NCI-H128 (cell line): Measurements from ENCODE around the gene KLHDC8A.

Experiments used
- DNase-seq: peaks from one replicate; lab custom pipeline; 2025; ENCODE audit not compliant: unreplicated experiment; lab: John Stamatoyannopoulos, UW

The KLHDC8A gene

DNA sequence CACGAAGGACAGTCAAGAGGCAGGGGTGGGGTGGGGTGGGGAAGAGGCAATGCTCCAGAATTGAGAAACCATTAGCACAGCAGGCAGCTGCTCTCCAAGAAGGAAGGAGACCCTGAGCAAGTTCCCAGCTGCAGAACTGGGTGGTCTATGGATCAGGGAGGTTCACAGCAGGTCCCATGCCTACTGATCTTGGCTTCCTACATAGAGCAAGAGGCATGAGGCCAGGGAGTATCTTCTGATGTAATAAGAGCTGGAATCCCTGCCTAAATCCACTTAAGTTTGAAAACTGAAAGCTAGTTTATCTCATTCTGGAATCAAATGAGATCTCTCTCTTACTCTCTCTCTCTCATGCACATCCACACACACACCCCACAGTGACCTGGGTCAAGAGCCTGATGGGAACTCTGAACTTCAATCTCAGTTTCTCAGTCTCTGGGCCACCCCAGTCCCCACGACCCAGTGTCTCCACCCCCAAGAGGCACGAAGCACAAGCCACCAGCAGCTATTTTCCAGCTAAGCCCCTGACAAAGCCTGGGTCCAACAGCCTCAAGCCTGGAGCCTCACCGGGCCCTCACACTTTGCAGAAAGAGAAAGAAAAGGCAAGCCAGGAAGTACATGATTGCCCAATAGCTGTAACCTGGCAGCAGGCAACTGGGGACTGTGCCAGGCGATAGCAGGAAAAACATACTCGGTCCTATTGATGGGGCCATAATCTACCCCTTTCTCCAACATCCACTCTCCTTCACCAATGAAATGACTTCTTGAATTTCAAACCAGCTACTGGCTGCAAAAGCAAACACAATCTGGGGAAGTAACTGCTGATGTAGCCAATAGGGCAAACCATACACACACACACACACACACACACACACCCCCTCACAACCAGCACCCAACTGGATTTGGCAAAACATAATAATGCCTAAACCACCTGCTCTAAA is 37.4 kb downstream of the KLHDC8A start:
- DNase-seq: no peak

- DNase-seq: no peak
Observed at GRCh38 chr1:205318231-205318991, 38.3 kb downstream of the KLHDC8A start.

- peak; percentile 85 for DNase-seq
Observed at GRCh38 chr1:205317311-205317917, 39.3 kb downstream of the KLHDC8A start.

DNA sequence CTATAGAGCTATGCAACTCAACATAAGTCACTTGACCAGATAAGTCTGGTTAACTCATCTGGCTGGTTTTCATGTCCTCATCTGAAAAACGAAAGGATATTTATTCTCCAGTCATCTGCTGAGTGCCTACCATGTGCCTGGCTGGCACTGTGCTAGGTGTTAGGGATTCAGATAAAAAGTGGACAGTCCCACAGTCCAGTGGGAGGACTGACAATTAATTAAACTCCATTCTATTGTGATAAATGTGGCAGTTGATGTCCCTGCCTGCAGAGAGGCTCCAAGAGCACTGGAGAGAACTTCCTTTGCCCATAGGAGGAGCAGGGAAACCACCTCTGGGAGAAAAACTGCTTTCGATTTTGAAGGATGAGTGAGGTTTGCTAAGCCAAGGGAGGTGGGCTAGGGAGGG is 40.6 kb downstream of the KLHDC8A start:
- no peak for DNase-seq

- no peak for DNase-seq
Observed at GRCh38 chr1:205315008-205315618, 41.6 kb downstream of the KLHDC8A start.

DNA sequence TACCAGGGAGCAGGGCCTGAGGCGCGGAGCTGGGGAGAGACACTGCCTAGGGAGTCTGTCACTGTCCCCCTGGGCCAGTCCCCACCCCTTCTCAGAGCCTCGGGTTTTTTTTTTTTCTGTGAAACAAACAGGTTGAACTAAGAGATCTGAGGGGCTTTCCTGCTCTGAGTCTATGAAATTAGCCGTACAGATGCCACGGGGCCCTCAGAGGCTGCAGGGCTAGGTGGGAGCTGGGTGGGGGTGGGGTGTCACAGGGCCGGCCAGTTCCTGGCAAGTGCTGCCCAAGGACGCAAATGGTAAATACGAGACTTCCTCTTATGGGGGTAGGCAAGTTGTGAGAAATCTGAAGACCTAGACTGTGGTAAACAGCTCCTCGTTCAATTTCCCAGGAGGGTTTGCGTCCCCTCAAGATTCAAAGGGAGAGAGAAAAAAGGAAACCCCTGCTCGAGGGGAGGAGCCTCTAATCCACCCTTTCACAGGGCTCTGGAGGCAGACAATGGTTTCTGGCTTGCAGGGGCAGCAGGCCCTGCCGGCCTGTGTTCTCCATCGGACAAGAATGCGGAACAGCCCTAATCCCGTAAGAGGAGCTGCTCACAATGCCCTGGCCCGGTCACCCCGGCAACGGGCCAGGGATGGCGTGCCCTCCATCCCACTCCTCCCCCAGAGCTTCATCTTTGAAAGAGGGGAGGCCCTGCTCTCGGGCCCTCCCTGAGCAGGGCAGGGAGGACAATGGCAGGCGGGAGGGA is 43.0 kb downstream of the KLHDC8A start:
- peak; percentile 73 for DNase-seq

DNA sequence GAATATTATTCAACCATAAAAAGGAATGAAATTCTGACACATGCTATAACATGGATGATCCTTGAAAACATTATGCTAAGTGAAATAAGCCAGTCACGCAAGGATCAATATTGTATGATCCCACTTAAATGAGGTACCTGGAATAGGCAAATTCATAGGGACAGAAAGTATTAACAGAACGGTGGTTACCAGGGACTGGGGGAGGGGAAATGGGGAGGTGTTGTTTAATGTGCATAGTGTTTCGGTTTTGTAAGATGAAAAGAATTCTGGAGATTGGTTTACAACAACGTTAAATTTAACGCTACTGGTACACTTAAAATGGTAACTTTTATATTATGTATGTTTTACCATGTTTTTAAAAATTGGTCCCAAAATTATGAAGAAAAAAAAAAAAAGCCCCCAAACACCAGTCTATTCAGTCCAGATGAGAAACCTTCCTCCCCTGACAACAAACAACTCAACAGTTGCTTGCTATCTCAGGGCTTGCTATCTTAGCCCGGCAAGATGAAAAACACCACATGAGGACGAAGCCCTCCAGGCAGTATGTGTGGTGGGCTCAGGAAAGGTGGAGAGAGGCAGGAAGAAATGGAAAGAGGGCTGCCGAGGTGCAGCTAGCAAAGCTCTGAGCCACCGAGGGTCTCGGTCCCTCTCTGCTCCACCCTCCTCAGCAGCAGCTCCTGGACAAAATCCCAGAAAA is 43.7 kb downstream of the KLHDC8A start:
- no peak for DNase-seq

- no peak for DNase-seq
Observed at GRCh38 chr1:205310976-205311704, 45.6 kb downstream of the KLHDC8A start.

GRCh38 chr1:205309741-205310140 is 47.0 kb downstream of the KLHDC8A start:
- no peak for DNase-seq

DNA sequence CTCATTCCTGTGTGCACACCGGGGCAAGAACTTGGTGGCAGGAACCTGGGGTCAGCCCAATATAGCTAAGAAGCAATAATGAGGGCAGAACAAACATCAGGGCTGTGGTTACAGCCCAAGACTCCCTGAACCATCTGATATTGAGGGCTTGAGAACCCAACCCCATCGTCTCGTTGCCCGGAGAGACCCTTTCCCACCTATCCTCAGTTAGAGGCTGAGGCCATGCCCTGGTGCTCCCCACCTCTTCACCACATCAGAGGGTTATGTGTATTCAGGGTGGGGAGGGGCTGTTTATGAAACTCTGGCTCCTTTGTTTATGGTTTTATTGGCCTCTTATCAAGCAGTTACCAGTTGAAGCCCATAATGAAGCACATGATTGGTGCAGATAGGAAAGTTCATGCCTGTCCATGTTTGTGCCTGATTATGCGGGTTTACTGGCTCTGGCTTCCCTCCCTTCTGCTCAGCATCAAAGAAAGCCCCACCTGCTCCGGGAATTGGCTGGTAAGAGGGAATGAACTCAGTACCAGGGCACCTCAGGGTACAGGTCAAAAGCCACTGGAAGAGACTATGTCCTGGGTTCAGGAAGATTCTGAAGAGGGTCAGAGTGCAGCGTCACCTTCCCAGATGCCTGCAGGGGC is 49.7 kb downstream of the KLHDC8A start:
- DNase-seq: no peak

DNA sequence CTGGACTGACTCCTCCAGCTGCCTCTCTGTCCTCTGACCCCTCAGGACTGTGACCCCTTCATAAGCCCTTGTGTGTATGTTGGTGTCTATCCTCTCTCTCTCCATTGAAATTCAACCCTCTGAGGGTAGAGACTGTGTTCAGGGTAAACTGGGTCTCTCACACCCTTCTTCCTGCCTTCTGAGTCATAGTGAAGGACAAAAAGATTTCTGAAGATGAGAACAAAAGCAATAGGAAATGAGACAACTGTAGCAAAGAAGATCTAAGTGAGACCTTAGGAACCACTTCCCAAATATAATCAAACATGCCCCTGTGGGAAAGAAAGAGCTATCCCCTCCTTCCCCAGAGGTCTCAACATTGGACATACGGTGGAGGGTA is 52.0 kb downstream of the KLHDC8A start:
- no peak for DNase-seq

- DNase-seq: no peak
Observed at GRCh38 chr1:205304046-205304694, 52.6 kb downstream of the KLHDC8A start.

GRCh38 chr1:205303247-205303888 is 53.4 kb downstream of the KLHDC8A start:
- no peak for DNase-seq

DNA sequence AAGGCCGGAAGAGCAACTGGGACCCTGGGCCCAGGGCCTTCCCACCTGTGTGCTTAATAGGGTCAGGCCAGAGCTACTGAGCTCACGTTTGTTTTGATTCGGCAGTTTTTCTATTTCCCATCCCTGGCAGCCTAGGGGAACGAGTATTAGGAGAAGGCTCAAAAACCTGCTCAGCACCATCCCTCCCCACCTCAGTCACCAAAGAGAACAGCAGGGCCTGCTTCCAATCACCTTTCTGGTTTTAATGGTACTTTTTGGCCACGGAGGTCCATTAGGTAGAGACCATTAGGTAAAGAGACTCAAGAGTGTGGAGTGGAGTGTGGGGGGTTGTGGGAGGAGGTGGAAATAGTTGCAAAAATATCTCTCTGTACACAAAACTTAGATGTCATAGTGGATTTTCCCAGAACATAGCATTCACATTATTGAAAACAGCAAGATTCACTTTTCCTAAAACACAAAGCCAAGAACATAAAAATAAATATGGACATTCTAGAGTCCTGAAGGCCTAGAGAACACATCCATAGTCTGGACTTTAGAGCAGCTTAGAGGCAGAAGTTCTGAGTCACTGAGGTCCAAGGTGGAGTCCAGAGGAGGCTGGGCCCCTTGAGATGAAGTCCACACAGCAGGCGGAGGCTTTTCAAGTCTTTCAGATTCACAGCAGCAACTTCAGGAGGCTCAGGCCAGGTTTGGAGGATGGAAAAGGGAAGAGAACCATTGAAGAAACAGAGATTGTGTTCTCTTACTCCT is 54.7 kb downstream of the KLHDC8A start:
- no peak for DNase-seq

- DNase-seq: no peak
Observed at GRCh38 chr1:205301205-205301821, 55.4 kb downstream of the KLHDC8A start.

GRCh38 chr1:205300149-205300548 is 56.6 kb downstream of the KLHDC8A start:
- no peak for DNase-seq
